ENCODE data around the gene PLEKHA7. TPM values are rescaled to one million over a fixed set of nuclear protein-coding genes. Genes with fewer than 3 reads are reported as not detected.

PLEKHA7 gene
- total RNA-seq, 2 donors from 2014 or later: 10.8 to 17.6 TPM

DNA sequence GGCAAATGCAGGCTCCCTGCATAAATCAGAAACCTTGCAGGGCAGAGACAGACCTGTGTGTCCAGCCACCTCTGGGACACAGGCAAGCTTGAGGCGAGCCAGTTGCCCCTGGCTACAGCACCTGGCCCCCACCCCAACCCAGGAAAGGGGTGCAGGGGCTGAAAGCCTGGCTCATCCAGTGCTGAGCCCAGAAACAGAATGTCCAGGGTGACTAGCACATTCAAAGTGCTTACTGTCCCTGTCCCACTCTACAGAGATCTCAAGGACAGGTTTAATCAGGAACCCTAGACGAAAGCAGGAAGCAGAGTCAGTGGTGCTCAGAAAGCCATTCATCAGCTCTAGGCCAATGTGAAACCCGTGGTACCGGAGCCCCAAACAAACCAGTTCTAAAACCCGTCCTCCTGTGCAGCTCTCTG is 31.9 kb downstream of the PLEKHA7 start:
- no peak overlapping the region for H3K27ac ChIP-seq
- no peak for DNase-seq (ENCODE audit: low spot score)
- no peaks in the 10 kb centered on the region for H3K36me3 ChIP-seq
- H3K4me1 ChIP-seq (ENCODE audit: control insufficient read depth in 1 of 2, low read depth in 2 of 2): peaks cover 0 to 10% of the 10 kb centered on the region in 2 donors
- TF ChIP-seq CTCF (IDR thresholded peaks at IDR 0.05): no peak
- no peaks in the 10 kb centered on the region for H3K27me3 ChIP-seq (replicated peaks; ENCODE audit: insufficient read depth)
- H3K9me3 ChIP-seq: no peaks in the 10 kb centered on the region
- ATAC-seq (ENCODE audit: insufficient number of reproducible peaks, low FRiP score, low read depth): no peak
- no peak overlapping the region for H3K4me3 ChIP-seq

GRCh38 chr11:16981651-16982194 is 32.5 kb downstream of the PLEKHA7 start:
- ATAC-seq (ENCODE audit: insufficient number of reproducible peaks, low FRiP score, low read depth): no peak
- H3K27ac ChIP-seq: no peak overlapping the region
- H3K36me3 ChIP-seq: no peaks in the 10 kb centered on the region
- H3K27me3 ChIP-seq (replicated peaks; ENCODE audit: insufficient read depth): no peaks in the 10 kb centered on the region
- H3K4me3 ChIP-seq: no peak overlapping the region
- peaks cover 0 to 10% of the 10 kb centered on the region in 2 donors for H3K4me1 ChIP-seq (ENCODE audit: control insufficient read depth in 1 of 2, low read depth in 2 of 2)
- no peak for TF ChIP-seq CTCF (IDR thresholded peaks at IDR 0.05)
- DNase-seq (ENCODE audit: low spot score): no peak
- no peaks in the 10 kb centered on the region for H3K9me3 ChIP-seq

DNA sequence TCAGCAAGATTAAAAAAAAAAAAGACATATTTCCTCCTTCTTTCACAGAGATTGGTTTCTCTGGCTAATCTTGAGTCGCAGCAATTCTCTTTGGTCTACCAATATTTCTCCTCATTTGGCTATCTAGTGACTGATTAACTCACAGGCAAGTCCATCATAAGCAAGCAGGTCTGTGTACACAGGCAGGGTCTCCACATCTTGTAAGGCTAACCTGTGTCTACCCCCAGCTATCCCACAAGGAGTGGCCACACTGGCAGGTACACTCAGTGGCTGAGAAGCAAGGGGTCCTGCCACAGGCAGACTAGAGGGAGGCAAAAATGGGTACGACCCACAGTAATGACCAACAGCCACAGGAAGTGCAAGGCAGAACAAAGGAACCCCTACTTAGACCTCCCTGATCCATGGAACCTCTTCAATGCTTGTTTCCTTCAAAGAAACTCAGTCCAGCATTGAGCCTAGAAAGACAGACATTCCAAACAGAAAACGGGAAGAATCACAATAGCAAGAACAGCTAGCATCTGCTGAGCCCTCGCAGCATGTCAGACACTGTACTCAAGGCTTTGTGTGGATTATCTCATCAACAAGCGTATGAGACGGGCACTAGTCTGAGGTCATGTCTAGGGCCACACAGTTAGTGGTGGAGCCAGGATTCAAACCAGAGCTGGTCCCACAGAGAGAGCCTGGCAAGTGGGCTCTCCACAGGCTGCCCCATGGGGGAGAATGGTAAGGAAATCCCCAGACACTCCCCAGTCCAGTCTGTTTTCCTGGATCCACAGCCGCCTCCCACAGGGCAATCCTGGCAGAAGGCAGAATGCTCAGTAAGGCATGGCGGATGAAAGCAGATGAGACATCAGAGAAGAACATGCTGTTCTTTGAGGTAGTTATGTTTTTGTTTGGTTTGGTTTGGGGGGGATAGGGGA is 34.3 kb downstream of the PLEKHA7 start:
- H3K4me1 ChIP-seq (ENCODE audit: control insufficient read depth in 1 of 2, low read depth in 2 of 2): peaks cover 0 to 10% of the 10 kb centered on the region in 2 donors
- no peak for TF ChIP-seq CTCF (IDR thresholded peaks at IDR 0.05)
- no peaks in the 10 kb centered on the region for H3K36me3 ChIP-seq
- no peaks in the 10 kb centered on the region for H3K27me3 ChIP-seq (replicated peaks; ENCODE audit: insufficient read depth)
- DNase-seq (ENCODE audit: low spot score) (no peak), ATAC-seq (ENCODE audit: insufficient number of reproducible peaks, low FRiP score, low read depth) (no peak)
- no peak overlapping the region for H3K4me3 ChIP-seq
- no peaks in the 10 kb centered on the region for H3K9me3 ChIP-seq
- no peak overlapping the region for H3K27ac ChIP-seq

DNA sequence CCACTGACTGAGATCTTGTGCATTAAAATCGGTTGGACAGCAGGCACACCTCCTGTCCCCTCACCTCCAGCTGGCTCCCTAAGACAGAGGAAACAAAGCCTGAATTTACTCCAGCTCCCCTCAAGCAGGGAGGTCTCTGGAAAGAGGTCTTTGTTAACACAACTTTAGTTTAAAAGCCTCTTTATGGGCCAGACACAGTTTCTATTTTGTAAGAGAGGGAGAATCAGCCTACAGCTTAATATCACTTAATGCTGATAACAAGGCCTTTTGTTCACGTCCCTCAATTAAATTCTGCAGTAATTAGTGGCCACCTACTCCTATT is 36.3 kb downstream of the PLEKHA7 start:
- H3K4me1 ChIP-seq (ENCODE audit: control insufficient read depth in 1 of 2, low read depth in 2 of 2): peaks cover 0 to 10% of the 10 kb centered on the region in 2 donors

More for the DNA sequence above, 36.3 kb downstream of the PLEKHA7 start:
- no peak for TF ChIP-seq CTCF (IDR thresholded peaks at IDR 0.05)
- H3K9me3 ChIP-seq: no peaks in the 10 kb centered on the region
- ATAC-seq (ENCODE audit: insufficient number of reproducible peaks, low FRiP score, low read depth): no peak
- no peak overlapping the region for H3K27ac ChIP-seq
- H3K27me3 ChIP-seq (replicated peaks; ENCODE audit: insufficient read depth): no peaks in the 10 kb centered on the region
- DNase-seq (ENCODE audit: low spot score): no peak
- no peaks in the 10 kb centered on the region for H3K36me3 ChIP-seq
- H3K4me3 ChIP-seq: no peak overlapping the region
